ENCODE measurements around the gene UMODL1.
"Not testable (repeated sequence)": the region's sequence is repeated elsewhere in the genome, so short reads cannot be mapped to it uniquely, and the experiment has no call there.

Gene UMODL1

GRCh38 chr21:42114646-42115045 lies 43.5 kb downstream of the UMODL1 start:
- no peak for DNase-seq

- DNase-seq = no peak
These were observed 44.1 kb downstream of the UMODL1 start for GRCh38 chr21:42115136-42115683.

GRCh38 chr21:42116551-42116950 lies 45.4 kb downstream of the UMODL1 start:
- not testable (repeated sequence) for DNase-seq

GRCh38 chr21:42117229-42117966 lies 46.3 kb downstream of the UMODL1 start:
- peak; percentile 81 for DNase-seq

GRCh38 chr21:42117967-42118780 lies 47.1 kb downstream of the UMODL1 start:
- no peak for DNase-seq

GRCh38 chr21:42118901-42119300 lies 47.8 kb downstream of the UMODL1 start:
- no peak for DNase-seq

GRCh38 chr21:42120101-42120902 lies 49.2 kb downstream of the UMODL1 start:
- DNase-seq = no peak

GRCh38 chr21:42120903-42121535 lies 49.9 kb downstream of the UMODL1 start:
- no peak for DNase-seq

- DNase-seq = no peak
These were observed 50.7 kb downstream of the UMODL1 start for GRCh38 chr21:42121794-42122193.

GRCh38 chr21:42122398-42122797 lies 51.3 kb downstream of the UMODL1 start:
- no peak for DNase-seq

GRCh38 chr21:42122808-42123207 lies 51.7 kb downstream of the UMODL1 start:
- DNase-seq = no peak

GRCh38 chr21:42123219-42123908 lies 52.2 kb downstream of the UMODL1 start:
- no peak for DNase-seq

GRCh38 chr21:42124081-42124480 lies 53.0 kb downstream of the UMODL1 start:
- DNase-seq = no peak

GRCh38 chr21:42124826-42125570 lies 53.9 kb downstream of the UMODL1 start:
- no peak for DNase-seq

GRCh38 chr21:42125571-42126544 lies 54.7 kb downstream of the UMODL1 start:
- DNase-seq = peak; percentile 73

GRCh38 chr21:42127164-42128150 lies 56.3 kb downstream of the UMODL1 start:
- no peak for DNase-seq

- no peak for DNase-seq
These were observed 58.5 kb downstream of the UMODL1 start for GRCh38 chr21:42129300-42130266.

Data from fibroblast of skin of scalp (primary cell).